HCT116 (cell line): ENCODE measurements around the gene TMEFF2.

Experiments
- CBX3 ChIP-seq: IDR thresholded peaks from 2 replicates; pipeline ENCODE4 v1.6.1; 2012; ENCODE audit warnings: low read depth
- EZH2 ChIP-seq: fragments of 200-600 bp; sonication (generic); IDR thresholded peaks from 2 replicates; pipeline ENCODE4 v1.6.1; 2017; ENCODE audit warnings: antibody characterized with exemption, mixed run types
- YY1 ChIP-seq: IDR thresholded peaks from 2 replicates; pipeline ENCODE4 v1.6.1; 2011; ENCODE audit warnings: low read length, low read depth, moderate library complexity, mild to moderate bottlenecking; ENCODE audit not compliant: insufficient replicate concordance; ENCODE audit errors: extremely low read depth
- TF ChIP-seq, protein P1 (sequence below), 3 experiments: fragments of 200-600 bp in 1 of 3; sonication (generic) in 1 of 3; IDR thresholded peaks in 2 of 3; conservative IDR thresholded peaks in 1 of 3; 2 replicates each; pipeline ENCODE4 v1.5.1; 2012 to 2017; ENCODE audit warnings: low read depth in 2 of 3, low read length in 2 of 3, antibody characterized with exemption in 1 of 3, borderline replicate concordance in 1 of 3, control low read depth in 1 of 3, mild to moderate bottlenecking in 1 of 3, mixed read lengths in 1 of 3, mixed run types in 1 of 3, moderate library complexity in 1 of 3; ENCODE audit not compliant: insufficient read depth in 1 of 3

DNA sequence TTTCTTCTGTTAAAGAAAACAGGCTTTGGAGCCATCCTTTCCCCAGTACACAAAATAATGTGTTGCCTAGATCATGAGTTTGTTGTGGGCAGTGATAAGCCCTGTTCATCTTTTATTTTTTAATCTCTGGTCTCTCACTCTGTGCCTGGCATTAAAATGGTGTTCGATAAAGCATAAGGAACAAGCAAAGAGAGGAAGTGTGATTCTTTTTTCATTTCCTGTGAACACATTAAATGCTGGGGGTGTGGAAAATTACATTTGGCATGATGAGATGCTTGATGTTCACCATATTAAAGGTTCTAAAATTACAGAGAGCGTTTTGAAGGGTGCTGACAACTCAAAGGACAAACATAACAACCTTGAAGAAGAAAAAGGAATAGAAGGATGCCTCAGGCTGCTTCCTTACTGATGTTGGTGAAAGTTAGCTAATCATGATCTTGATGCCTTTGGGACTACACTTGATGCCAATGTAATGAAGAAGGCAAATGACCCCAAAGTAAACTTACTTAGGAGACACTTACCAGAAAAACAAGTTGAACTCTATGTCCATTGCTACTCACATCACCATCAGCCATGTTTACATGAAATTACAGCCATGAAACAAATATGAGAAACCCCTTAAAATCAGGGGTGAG, 33.0 kb downstream of the TMEFF2 start:
- no peak for TF ChIP-seq EZH2
- TF ChIP-seq YY1: no peak
- TF ChIP-seq, protein P1, sequence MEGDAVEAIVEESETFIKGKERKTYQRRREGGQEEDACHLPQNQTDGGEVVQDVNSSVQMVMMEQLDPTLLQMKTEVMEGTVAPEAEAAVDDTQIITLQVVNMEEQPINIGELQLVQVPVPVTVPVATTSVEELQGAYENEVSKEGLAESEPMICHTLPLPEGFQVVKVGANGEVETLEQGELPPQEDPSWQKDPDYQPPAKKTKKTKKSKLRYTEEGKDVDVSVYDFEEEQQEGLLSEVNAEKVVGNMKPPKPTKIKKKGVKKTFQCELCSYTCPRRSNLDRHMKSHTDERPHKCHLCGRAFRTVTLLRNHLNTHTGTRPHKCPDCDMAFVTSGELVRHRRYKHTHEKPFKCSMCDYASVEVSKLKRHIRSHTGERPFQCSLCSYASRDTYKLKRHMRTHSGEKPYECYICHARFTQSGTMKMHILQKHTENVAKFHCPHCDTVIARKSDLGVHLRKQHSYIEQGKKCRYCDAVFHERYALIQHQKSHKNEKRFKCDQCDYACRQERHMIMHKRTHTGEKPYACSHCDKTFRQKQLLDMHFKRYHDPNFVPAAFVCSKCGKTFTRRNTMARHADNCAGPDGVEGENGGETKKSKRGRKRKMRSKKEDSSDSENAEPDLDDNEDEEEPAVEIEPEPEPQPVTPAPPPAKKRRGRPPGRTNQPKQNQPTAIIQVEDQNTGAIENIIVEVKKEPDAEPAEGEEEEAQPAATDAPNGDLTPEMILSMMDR (IDR thresholded peaks at IDR 0.05 in 2 of 3, conservative IDR thresholded peaks at IDR 0.05 in 1 of 3; ENCODE audit: borderline replicate concordance in 1 of 3, insufficient read depth in 1 of 3, low read depth in 2 of 3, low read length in 2 of 3): no peak
- no peak for TF ChIP-seq CBX3
